ENCODE data around the gene EXO1.
"Not testable (repeated sequence)": the region's sequence is repeated elsewhere in the genome, so short reads cannot be mapped to it uniquely, and the experiment has no call there.

Gene EXO1

GRCh38 chr1:241844593-241844992, 3.4 kb upstream of the EXO1 start:
- TF ChIP-seq ZFX (IDR thresholded peaks at IDR 0.05) (no peak), CTCF (conservative IDR thresholded peaks at IDR 0.05) (no peak)
- H3K27ac ChIP-seq = no peak overlapping the region

GRCh38 chr1:241846375-241846774, 1.6 kb upstream of the EXO1 start:
- TF ChIP-seq ZFX (IDR thresholded peaks at IDR 0.05) = no peak
- no peak for TF ChIP-seq CTCF (conservative IDR thresholded peaks at IDR 0.05)
- H3K27ac ChIP-seq = no peak overlapping the region

- H3K27ac ChIP-seq = no peak overlapping the region
- TF ChIP-seq ZFX (IDR thresholded peaks at IDR 0.05) (no peak), CTCF (conservative IDR thresholded peaks at IDR 0.05) (no peak)
Observed at GRCh38 chr1:241846862-241847539, 1.0 kb upstream of the EXO1 start.

GRCh38 chr1:241847540-241847795, 536 bp upstream of the EXO1 start:
- peak overlapping the region; percentile 89 for H3K27ac ChIP-seq
- TF ChIP-seq ZFX (IDR thresholded peaks at IDR 0.05) = no peak
- TF ChIP-seq CTCF (conservative IDR thresholded peaks at IDR 0.05) = no peak

- H3K27ac ChIP-seq = peak overlapping the region; percentile 89
Observed at GRCh38 chr1:241848686-241849344, 811 bp downstream of the EXO1 start.

GRCh38 chr1:241849345-241849695, 1.3 kb downstream of the EXO1 start:
- H3K27ac ChIP-seq = no peak overlapping the region; the same call in 1 of the 2 replicates
- TF ChIP-seq CTCF (conservative IDR thresholded peaks at IDR 0.05) = no peak
- no peak for TF ChIP-seq ZFX (IDR thresholded peaks at IDR 0.05)

More at GRCh38 chr1:241848686-241849344, 811 bp downstream of the EXO1 start:
- no peak for TF ChIP-seq ZFX (IDR thresholded peaks at IDR 0.05)
- no peak for TF ChIP-seq CTCF (conservative IDR thresholded peaks at IDR 0.05)

GRCh38 chr1:241855545-241856140, 7.6 kb downstream of the EXO1 start:
- not testable (repeated sequence) for H3K27ac ChIP-seq

GRCh38 chr1:241857131-241857530, 9.1 kb downstream of the EXO1 start:
- TF ChIP-seq CTCF (conservative IDR thresholded peaks at IDR 0.05) = no peak
- no peak for TF ChIP-seq ZFX (IDR thresholded peaks at IDR 0.05)
- no peak overlapping the region for H3K27ac ChIP-seq
